Mesendoderm (in vitro differentiated cells): ENCODE results near the gene AKR7A3. TPM values are rescaled to one million over a fixed set of nuclear protein-coding genes. Genes with fewer than 3 reads are reported as not detected.

Experiments
- small RNA-seq: library from polyadenylated mRNA; stranded (forward); fragments of <200 nt; extraction: miRNeasy Mini kit (QIAGEN cat#:217004); gene quantifications from one replicate; pipeline ENCODE3, GENCODE V24; 2013; ENCODE audit not compliant: insufficient read depth

Gene AKR7A3

Small RNA genes lying within 50 kb of the gene (small RNA-seq; reads per million reads assigned to genes)
- gene RNU6-1099P: not detected
